ENCODE measurements around the gene DNAJC5.
A peak's percentile ranks its signal among the peaks of the same experiment; 100 is the strongest.

The DNAJC5 gene

GRCh38 chr20:63952210-63952535 lies 57.2 kb downstream of the DNAJC5 start:
- no peak for ATAC-seq
- no peak for TF ChIP-seq ARNTL (CRISPR knock-in tag; IDR thresholded peaks at IDR 0.05; ENCODE audit: borderline replicate concordance, low read depth)
- no peak for TF ChIP-seq ZNF565 (CRISPR knock-in tag; conservative IDR thresholded peaks at IDR 0.05; ENCODE audit: low read depth)
- no peak for TF ChIP-seq CSRNP3 (CRISPR knock-in tag; IDR thresholded peaks at IDR 0.05)
- no peak for TF ChIP-seq ISL1 (CRISPR knock-in tag; IDR thresholded peaks at IDR 0.05)
- no peak for TF ChIP-seq SNAI2 (CRISPR knock-in tag; IDR thresholded peaks at IDR 0.05)
- TF ChIP-seq, protein P1, sequence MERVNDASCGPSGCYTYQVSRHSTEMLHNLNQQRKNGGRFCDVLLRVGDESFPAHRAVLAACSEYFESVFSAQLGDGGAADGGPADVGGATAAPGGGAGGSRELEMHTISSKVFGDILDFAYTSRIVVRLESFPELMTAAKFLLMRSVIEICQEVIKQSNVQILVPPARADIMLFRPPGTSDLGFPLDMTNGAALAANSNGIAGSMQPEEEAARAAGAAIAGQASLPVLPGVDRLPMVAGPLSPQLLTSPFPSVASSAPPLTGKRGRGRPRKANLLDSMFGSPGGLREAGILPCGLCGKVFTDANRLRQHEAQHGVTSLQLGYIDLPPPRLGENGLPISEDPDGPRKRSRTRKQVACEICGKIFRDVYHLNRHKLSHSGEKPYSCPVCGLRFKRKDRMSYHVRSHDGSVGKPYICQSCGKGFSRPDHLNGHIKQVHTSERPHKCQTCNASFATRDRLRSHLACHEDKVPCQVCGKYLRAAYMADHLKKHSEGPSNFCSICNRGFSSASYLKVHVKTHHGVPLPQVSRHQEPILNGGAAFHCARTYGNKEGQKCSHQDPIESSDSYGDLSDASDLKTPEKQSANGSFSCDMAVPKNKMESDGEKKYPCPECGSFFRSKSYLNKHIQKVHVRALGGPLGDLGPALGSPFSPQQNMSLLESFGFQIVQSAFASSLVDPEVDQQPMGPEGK (CRISPR knock-in tag; IDR thresholded peaks at IDR 0.05; ENCODE audit: borderline replicate concordance) = no peak
- TF ChIP-seq, protein P2, sequence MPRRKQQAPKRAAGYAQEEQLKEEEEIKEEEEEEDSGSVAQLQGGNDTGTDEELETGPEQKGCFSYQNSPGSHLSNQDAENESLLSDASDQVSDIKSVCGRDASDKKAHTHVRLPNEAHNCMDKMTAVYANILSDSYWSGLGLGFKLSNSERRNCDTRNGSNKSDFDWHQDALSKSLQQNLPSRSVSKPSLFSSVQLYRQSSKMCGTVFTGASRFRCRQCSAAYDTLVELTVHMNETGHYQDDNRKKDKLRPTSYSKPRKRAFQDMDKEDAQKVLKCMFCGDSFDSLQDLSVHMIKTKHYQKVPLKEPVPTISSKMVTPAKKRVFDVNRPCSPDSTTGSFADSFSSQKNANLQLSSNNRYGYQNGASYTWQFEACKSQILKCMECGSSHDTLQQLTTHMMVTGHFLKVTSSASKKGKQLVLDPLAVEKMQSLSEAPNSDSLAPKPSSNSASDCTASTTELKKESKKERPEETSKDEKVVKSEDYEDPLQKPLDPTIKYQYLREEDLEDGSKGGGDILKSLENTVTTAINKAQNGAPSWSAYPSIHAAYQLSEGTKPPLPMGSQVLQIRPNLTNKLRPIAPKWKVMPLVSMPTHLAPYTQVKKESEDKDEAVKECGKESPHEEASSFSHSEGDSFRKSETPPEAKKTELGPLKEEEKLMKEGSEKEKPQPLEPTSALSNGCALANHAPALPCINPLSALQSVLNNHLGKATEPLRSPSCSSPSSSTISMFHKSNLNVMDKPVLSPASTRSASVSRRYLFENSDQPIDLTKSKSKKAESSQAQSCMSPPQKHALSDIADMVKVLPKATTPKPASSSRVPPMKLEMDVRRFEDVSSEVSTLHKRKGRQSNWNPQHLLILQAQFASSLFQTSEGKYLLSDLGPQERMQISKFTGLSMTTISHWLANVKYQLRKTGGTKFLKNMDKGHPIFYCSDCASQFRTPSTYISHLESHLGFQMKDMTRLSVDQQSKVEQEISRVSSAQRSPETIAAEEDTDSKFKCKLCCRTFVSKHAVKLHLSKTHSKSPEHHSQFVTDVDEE (CRISPR knock-in tag; IDR thresholded peaks at IDR 0.05) = no peak

DNA sequence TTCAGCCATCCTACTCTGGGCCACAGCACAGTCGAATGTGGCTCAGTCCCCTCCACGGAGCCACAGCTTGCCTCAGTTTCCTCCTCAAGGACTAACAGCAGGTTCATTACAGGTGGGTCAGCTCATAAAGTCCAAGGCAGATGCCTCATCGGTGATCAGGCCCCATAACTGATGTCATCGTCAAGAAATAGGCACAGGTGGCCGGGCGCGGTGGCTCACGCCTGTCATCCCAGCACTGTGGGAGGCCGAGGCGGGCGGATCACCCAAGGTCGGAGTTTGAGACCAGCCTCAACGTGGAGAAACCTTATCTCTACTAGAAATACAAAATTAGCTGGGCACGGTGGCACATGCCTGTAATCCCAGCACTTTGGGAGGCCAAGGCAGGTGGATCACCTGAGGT lies 57.8 kb downstream of the DNAJC5 start:
- ATAC-seq = no peak
- no peak for TF ChIP-seq PPARA (CRISPR knock-in tag; IDR thresholded peaks at IDR 0.05; ENCODE audit: borderline replicate concordance)
- TF ChIP-seq BACH2 (CRISPR knock-in tag; IDR thresholded peaks at IDR 0.05; ENCODE audit: borderline replicate concordance) = no peak
- no peak for TF ChIP-seq GLIS3 (CRISPR knock-in tag; IDR thresholded peaks at IDR 0.05)
- no peak for TF ChIP-seq TCF4 (CRISPR knock-in tag; IDR thresholded peaks at IDR 0.05; ENCODE audit: borderline replicate concordance)

- TF ChIP-seq, protein P2 (CRISPR knock-in tag; IDR thresholded peaks at IDR 0.05) = no peak
- TF ChIP-seq ZNF8 (CRISPR knock-in tag; IDR thresholded peaks at IDR 0.05) (no peak), TOX (CRISPR knock-in tag; IDR thresholded peaks at IDR 0.05; ENCODE audit: borderline replicate concordance) (no peak), GLIS3 (CRISPR knock-in tag; IDR thresholded peaks at IDR 0.05) (no peak), ISL1 (CRISPR knock-in tag; IDR thresholded peaks at IDR 0.05) (no peak), ESRRG (CRISPR knock-in tag; IDR thresholded peaks at IDR 0.05) (no peak), BACH2 (CRISPR knock-in tag; IDR thresholded peaks at IDR 0.05; ENCODE audit: borderline replicate concordance) (no peak), ZC3H10 (CRISPR knock-in tag; IDR thresholded peaks at IDR 0.05) (no peak)
Observed at GRCh38 chr20:63953764-63954429, 59.0 kb downstream of the DNAJC5 start.

GRCh38 chr20:63955281-63955826 lies 60.4 kb downstream of the DNAJC5 start:
- peak; percentile 39 for ATAC-seq
- no peak for TF ChIP-seq ZFP3 (CRISPR knock-in tag; IDR thresholded peaks at IDR 0.05)
- no peak for TF ChIP-seq RARB (CRISPR knock-in tag; IDR thresholded peaks at IDR 0.05)
- TF ChIP-seq SNAI2 (CRISPR knock-in tag; IDR thresholded peaks at IDR 0.05) = no peak
- TF ChIP-seq BACH2 (CRISPR knock-in tag; IDR thresholded peaks at IDR 0.05; ENCODE audit: borderline replicate concordance) = no peak
- TF ChIP-seq ESRRG (CRISPR knock-in tag; IDR thresholded peaks at IDR 0.05) = no peak
- TF ChIP-seq PPARA (CRISPR knock-in tag; IDR thresholded peaks at IDR 0.05; ENCODE audit: borderline replicate concordance) = no peak
- no peak for TF ChIP-seq CSDC2 (CRISPR knock-in tag; IDR thresholded peaks at IDR 0.05)
- no peak for TF ChIP-seq ARNTL (CRISPR knock-in tag; IDR thresholded peaks at IDR 0.05; ENCODE audit: borderline replicate concordance, low read depth)
- no peak for TF ChIP-seq ZFP30 (CRISPR knock-in tag; IDR thresholded peaks at IDR 0.05)
- no peak for TF ChIP-seq POU6F1 (CRISPR knock-in tag; IDR thresholded peaks at IDR 0.05; ENCODE audit: borderline replicate concordance, low read depth)
- TF ChIP-seq ISL1 (CRISPR knock-in tag; IDR thresholded peaks at IDR 0.05) = no peak
- TF ChIP-seq GLIS3 (CRISPR knock-in tag; IDR thresholded peaks at IDR 0.05) = no peak
- TF ChIP-seq ZNF565 (CRISPR knock-in tag; conservative IDR thresholded peaks at IDR 0.05; ENCODE audit: low read depth) = no peak
- no peak for TF ChIP-seq TOX (CRISPR knock-in tag; IDR thresholded peaks at IDR 0.05; ENCODE audit: borderline replicate concordance)
- TF ChIP-seq ZC3H10 (CRISPR knock-in tag; IDR thresholded peaks at IDR 0.05) = no peak
- no peak for TF ChIP-seq OSR1 (CRISPR knock-in tag; IDR thresholded peaks at IDR 0.05)
- TF ChIP-seq ZNF8 (CRISPR knock-in tag; IDR thresholded peaks at IDR 0.05) = no peak

More at GRCh38 chr20:63953764-63954429, 59.0 kb downstream of the DNAJC5 start:
- ATAC-seq = no peak

Data from SK-N-SH treated with all-trans-retinoic acid at 6 μM for 48 hours (cell line).